Measurements from ENCODE around the gene PREX1. TPM values are rescaled to one million over a fixed set of nuclear protein-coding genes. Genes with fewer than 3 reads are reported as not detected.

PREX1 gene
- total and polyA plus RNA-seq, 2 experiments from 2014 or later = 4.5 to 12.5 TPM

GRCh38 chr20:48850977-48851299, 23.1 kb upstream of the PREX1 start:
- H3K4me1 ChIP-seq (ENCODE audit: low read depth) = peaks cover 13% of the 10 kb centered on the region
- no peak for DNase-seq (ENCODE audit: low read depth in 1 of 2, low spot score in 1 of 2)
- H3K36me3 ChIP-seq = no peaks in the 10 kb centered on the region
- H3K9me3 ChIP-seq (ENCODE audit: low read depth) = no peaks in the 10 kb centered on the region
- peaks cover 3% of the 10 kb centered on the region for H3K27me3 ChIP-seq
- TF ChIP-seq CTCF (IDR thresholded peaks at IDR 0.05; ENCODE audit: low read depth, low read length) = no peak
- H3K4me3 ChIP-seq = no peak overlapping the region
- no peak overlapping the region for H3K27ac ChIP-seq

- H3K9me3 ChIP-seq (ENCODE audit: low read depth) = no peaks in the 10 kb centered on the region
- H3K4me3 ChIP-seq = no peak overlapping the region
- peaks cover 3% of the 10 kb centered on the region for H3K27me3 ChIP-seq
- no peak for TF ChIP-seq CTCF (IDR thresholded peaks at IDR 0.05; ENCODE audit: low read depth, low read length)
- DNase-seq (ENCODE audit: low read depth in 1 of 2, low spot score in 1 of 2) = no peak
- H3K27ac ChIP-seq = no peak overlapping the region
- H3K36me3 ChIP-seq = no peaks in the 10 kb centered on the region
- H3K4me1 ChIP-seq (ENCODE audit: low read depth) = peaks cover 13% of the 10 kb centered on the region
Observed at GRCh38 chr20:48850257-48850976, 22.6 kb upstream of the PREX1 start.

- no peak for DNase-seq (ENCODE audit: low read depth in 1 of 2, low spot score in 1 of 2)
Observed at GRCh38 chr20:48849779-48850178, 22.0 kb upstream of the PREX1 start.

GRCh38 chr20:48849299-48849698, 21.5 kb upstream of the PREX1 start:
- Histone ChIP-seq H3K4me3 (no peak overlapping the region), H3K4me1 (ENCODE audit: low read depth) (peaks cover 13% of the 10 kb centered on the region), H3K27ac (no peak overlapping the region), H3K36me3 (no peaks in the 10 kb centered on the region), H3K27me3 (peaks cover 9% of the 10 kb centered on the region), H3K9me3 (ENCODE audit: low read depth) (no peaks in the 10 kb centered on the region)
- no peak for DNase-seq (ENCODE audit: low read depth in 1 of 2, low spot score in 1 of 2)
- TF ChIP-seq CTCF (IDR thresholded peaks at IDR 0.05; ENCODE audit: low read depth, low read length) = no peak

More at GRCh38 chr20:48849779-48850178, 22.0 kb upstream of the PREX1 start:
- H3K4me3 ChIP-seq = no peak overlapping the region
- peaks cover 13% of the 10 kb centered on the region for H3K4me1 ChIP-seq (ENCODE audit: low read depth)
- no peak for TF ChIP-seq CTCF (IDR thresholded peaks at IDR 0.05; ENCODE audit: low read depth, low read length)
- no peaks in the 10 kb centered on the region for H3K9me3 ChIP-seq (ENCODE audit: low read depth)
- H3K27me3 ChIP-seq = peaks cover 8% of the 10 kb centered on the region
- no peaks in the 10 kb centered on the region for H3K36me3 ChIP-seq
- H3K27ac ChIP-seq = no peak overlapping the region

DNA sequence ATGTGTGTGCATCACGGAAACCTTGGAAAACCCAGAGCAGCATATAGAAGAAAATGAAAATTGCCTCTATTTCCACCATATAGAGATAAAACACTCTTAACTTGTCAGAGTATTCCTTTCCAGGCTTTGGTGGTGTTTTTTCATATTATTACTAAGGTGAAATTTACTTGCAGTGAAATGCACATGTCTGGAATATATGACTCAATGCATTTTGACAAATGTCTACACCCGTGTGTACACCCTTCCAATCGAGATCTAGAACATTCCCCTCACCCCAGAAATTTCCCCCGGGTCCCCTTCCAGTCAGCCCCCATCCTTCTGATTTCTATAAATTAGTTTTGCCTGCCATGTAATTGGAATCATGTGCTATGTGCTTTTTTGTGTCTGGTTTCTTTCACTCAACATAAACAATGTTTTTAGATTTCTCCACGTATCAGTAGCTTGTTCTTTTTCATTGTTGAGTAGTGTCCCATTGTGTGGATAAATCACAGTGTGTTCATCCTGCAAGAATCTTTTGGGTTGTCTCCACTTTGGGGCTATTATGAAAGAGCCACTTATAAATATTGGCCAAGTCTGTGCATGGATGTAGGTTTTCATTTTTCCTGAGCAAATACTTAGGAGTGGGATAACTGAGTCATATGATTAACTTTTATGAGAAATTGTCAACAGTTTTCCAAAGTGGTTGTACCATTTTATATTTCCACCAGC, 19.9 kb upstream of the PREX1 start:
- H3K27me3 ChIP-seq = peaks cover 9% of the 10 kb centered on the region
- no peak for DNase-seq (ENCODE audit: low read depth in 1 of 2, low spot score in 1 of 2)
- TF ChIP-seq CTCF (IDR thresholded peaks at IDR 0.05; ENCODE audit: low read depth, low read length) = no peak
- no peaks in the 10 kb centered on the region for H3K9me3 ChIP-seq (ENCODE audit: low read depth)
- no peak overlapping the region for H3K4me3 ChIP-seq
- H3K36me3 ChIP-seq = no peaks in the 10 kb centered on the region
- peaks cover 7% of the 10 kb centered on the region for H3K4me1 ChIP-seq (ENCODE audit: low read depth)
- no peak overlapping the region for H3K27ac ChIP-seq

Data from cardiac muscle cell (in vitro differentiated cells and primary cell).